NCI-H187 (cell line): Measurements from ENCODE around the gene ANKRD34A.

Experiments
- DNase-seq, 2 experiments: peaks; one replicate each; lab custom pipeline; 2025; lab: John Stamatoyannopoulos, UW

ANKRD34A gene

GRCh38 chr1:145965119-145965744 lies 857 bp upstream of the ANKRD34A start:
- DNase-seq = no peak

- peak; percentile 29 to 73 for DNase-seq
These were observed 933 bp downstream of the ANKRD34A start for GRCh38 chr1:145963265-145964019.

- peak in 1 of 2 experiments; percentile 77 for DNase-seq
These were observed 1.9 kb downstream of the ANKRD34A start for GRCh38 chr1:145962157-145963102.

GRCh38 chr1:145961425-145962156 lies 2.8 kb downstream of the ANKRD34A start:
- peak; percentile 41 to 57 for DNase-seq

- no peak for DNase-seq
These were observed 3.3 kb downstream of the ANKRD34A start for GRCh38 chr1:145961109-145961424.

- DNase-seq = peak; percentile 53 to 66
These were observed 3.8 kb downstream of the ANKRD34A start for GRCh38 chr1:145960468-145961108.

- no peak for DNase-seq
These were observed 4.4 kb downstream of the ANKRD34A start for GRCh38 chr1:145959957-145960467.

- no peak for DNase-seq
These were observed 5.0 kb downstream of the ANKRD34A start for GRCh38 chr1:145959333-145959732.

- no peak for DNase-seq
These were observed 5.6 kb downstream of the ANKRD34A start for GRCh38 chr1:145958734-145959133.

- DNase-seq = peak; percentile 98 to 99
These were observed 6.7 kb downstream of the ANKRD34A start, which contains the start of gene LIX1L for GRCh38 chr1:145957443-145958319. TSS of gene LIX1L (minus strand) at chr1:145958017. CDS start at chr1:145957927, 90 bp downstream.

- no peak for DNase-seq
These were observed 7.5 kb downstream of the ANKRD34A start for GRCh38 chr1:145956781-145957442.

- no peak for DNase-seq
These were observed 8.0 kb downstream of the ANKRD34A start for GRCh38 chr1:145956361-145956760.

GRCh38 chr1:145955436-145955835 lies 8.9 kb downstream of the ANKRD34A start:
- DNase-seq = no peak

GRCh38 chr1:145953861-145954260 lies 10.5 kb downstream of the ANKRD34A start:
- DNase-seq = no peak

GRCh38 chr1:145952903-145953302 lies 11.5 kb downstream of the ANKRD34A start:
- no peak for DNase-seq

GRCh38 chr1:145951526-145951925 lies 12.8 kb downstream of the ANKRD34A start:
- no peak for DNase-seq

- no peak for DNase-seq
These were observed 15.2 kb downstream of the ANKRD34A start for GRCh38 chr1:145949219-145949618.

- DNase-seq = no peak
These were observed 16.8 kb downstream of the ANKRD34A start for GRCh38 chr1:145947551-145947950.

- no peak for DNase-seq
These were observed 17.8 kb downstream of the ANKRD34A start for GRCh38 chr1:145946477-145946986.
